ENCODE data around the gene FAM53B.
"Not testable (repeated sequence)": the region's sequence is repeated elsewhere in the genome, so short reads cannot be mapped to it uniquely, and the experiment has no call there.

Gene FAM53B

DNA sequence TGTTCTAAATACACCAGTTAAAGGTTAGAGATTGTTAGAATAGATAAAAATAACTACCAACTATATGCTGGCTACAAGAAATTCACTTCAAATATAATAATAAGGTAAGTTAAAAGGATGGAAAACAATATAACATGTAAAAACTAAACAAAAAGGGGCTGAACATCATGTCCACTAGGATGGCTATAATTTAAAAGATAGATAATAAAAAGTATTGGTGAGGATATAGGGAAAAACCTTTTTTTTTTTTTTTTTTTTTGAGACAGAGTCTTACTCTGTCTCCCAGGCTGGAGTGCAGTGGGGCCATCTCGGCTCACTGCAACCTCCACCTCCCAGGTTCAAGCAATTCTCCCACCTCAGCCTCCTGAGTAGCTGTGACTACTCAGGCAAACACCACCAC lies 38.7 kb upstream of the FAM53B start:
- DNase-seq; H3K4me1 ChIP-seq (ENCODE audit: control insufficient read depth, insufficient read depth, low read depth, low read length); H3K9ac ChIP-seq (ENCODE audit: low read length); H2BK12ac ChIP-seq (ENCODE audit: low read length in 2 of 2); H4K91ac ChIP-seq (ENCODE audit: low read length); H2BK120ac ChIP-seq (ENCODE audit: low read depth, low read length); H3K23ac ChIP-seq (ENCODE audit: low read length in 2 of 2); H2AFZ ChIP-seq (ENCODE audit: low read depth, low read length); H3K27me3 ChIP-seq (ENCODE audit: control insufficient read depth in 1 of 2, insufficient read depth in 1 of 2, low read length in 2 of 2); H3K9me3 ChIP-seq (ENCODE audit: control insufficient read depth, low read length); H3K4me2 ChIP-seq (ENCODE audit: low read length, poor library complexity, severe bottlenecking); H3K27ac ChIP-seq (ENCODE audit: low read length, poor library complexity, severe bottlenecking); H3K18ac ChIP-seq (ENCODE audit: low read depth in 1 of 2, low read length in 2 of 2); H4K8ac ChIP-seq (ENCODE audit: low read length); H3K4ac ChIP-seq (ENCODE audit: low read depth in 1 of 2, low read length in 2 of 2); H3K4me3 ChIP-seq (ENCODE audit: insufficient read depth in 1 of 2, low read depth in 1 of 2, low read length in 2 of 2); H2BK5ac ChIP-seq (ENCODE audit: low read depth, low read length, poor library complexity, severe bottlenecking); H2BK15ac ChIP-seq (ENCODE audit: low read depth, poor library complexity, severe bottlenecking); H3K14ac ChIP-seq (ENCODE audit: low read length in 2 of 2); H2AK5ac ChIP-seq (ENCODE audit: low read length, severe bottlenecking): not testable (repeated sequence)
- Histone ChIP-seq H3K79me1 (replicated peaks; ENCODE audit: low read length, poor library complexity, severe bottlenecking) (peaks cover 16% of the 10 kb centered on the region), H3K36me3 (ENCODE audit: control insufficient read depth in 1 of 2, insufficient read depth in 2 of 2, low read depth in 1 of 2, low read length in 2 of 2) (peaks cover 17 to 50% of the 10 kb centered on the region in 2 experiments)
- 100% methylated on average over 1 of the region's 1 CpG for WGBS

GRCh38 chr10:124768791-124769190 lies 24.6 kb upstream of the FAM53B start:
- WGBS, result 100% methylated on average over 1 of the region's 2 CpGs

GRCh38 chr10:124765256-124765655 lies 21.1 kb upstream of the FAM53B start:
- no peak overlapping the region for H3K4ac ChIP-seq (ENCODE audit: low read depth in 1 of 2, low read length in 2 of 2)
- H3K9me3 ChIP-seq (ENCODE audit: control insufficient read depth, low read length), result no peaks in the 10 kb centered on the region
- no peak overlapping the region for H2AK5ac ChIP-seq (ENCODE audit: low read length, severe bottlenecking)
- DNase-seq, result no peak
- no peak overlapping the region for H3K4me3 ChIP-seq (ENCODE audit: insufficient read depth in 1 of 2, low read depth in 1 of 2, low read length in 2 of 2)
- H3K36me3 ChIP-seq (ENCODE audit: control insufficient read depth in 1 of 2, insufficient read depth in 2 of 2, low read depth in 1 of 2, low read length in 2 of 2), result peaks cover 4 to 50% of the 10 kb centered on the region in 2 experiments
- peaks cover 16% of the 10 kb centered on the region for H3K79me1 ChIP-seq (replicated peaks; ENCODE audit: low read length, poor library complexity, severe bottlenecking)
- no peak overlapping the region for H2BK12ac ChIP-seq (ENCODE audit: low read length in 2 of 2)
- no peak overlapping the region for H2BK120ac ChIP-seq (ENCODE audit: low read depth, low read length)
- no peak overlapping the region for H4K91ac ChIP-seq (ENCODE audit: low read length)
- no peak overlapping the region for H2BK5ac ChIP-seq (ENCODE audit: low read depth, low read length, poor library complexity, severe bottlenecking)
- no peak overlapping the region for H3K14ac ChIP-seq (ENCODE audit: low read length in 2 of 2)
- no peaks in the 10 kb centered on the region for H3K4me1 ChIP-seq (ENCODE audit: control insufficient read depth, insufficient read depth, low read depth, low read length)
- H4K8ac ChIP-seq (ENCODE audit: low read length), result no peak overlapping the region
- no peak overlapping the region for H3K27ac ChIP-seq (ENCODE audit: low read length, poor library complexity, severe bottlenecking)
- no peak overlapping the region for H3K23ac ChIP-seq (ENCODE audit: low read length in 2 of 2)
- 93% methylated on average over 2 of the region's 2 CpGs for WGBS
- H3K4me2 ChIP-seq (ENCODE audit: low read length, poor library complexity, severe bottlenecking), result no peak overlapping the region
- H3K9ac ChIP-seq (ENCODE audit: low read length), result no peak overlapping the region
- no peak overlapping the region for H2AFZ ChIP-seq (ENCODE audit: low read depth, low read length)
- no peaks in the 10 kb centered on the region for H3K27me3 ChIP-seq (ENCODE audit: control insufficient read depth in 1 of 2, insufficient read depth in 1 of 2, low read length in 2 of 2)
- H2BK15ac ChIP-seq (ENCODE audit: low read depth, poor library complexity, severe bottlenecking), result no peak overlapping the region
- no peak overlapping the region for H3K18ac ChIP-seq (ENCODE audit: low read depth in 1 of 2, low read length in 2 of 2)

More at GRCh38 chr10:124768791-124769190, 24.6 kb upstream of the FAM53B start:
- no peak overlapping the region for H2AK5ac ChIP-seq (ENCODE audit: low read length, severe bottlenecking)
- no peak overlapping the region for H2AFZ ChIP-seq (ENCODE audit: low read depth, low read length)
- H3K4me3 ChIP-seq (ENCODE audit: insufficient read depth in 1 of 2, low read depth in 1 of 2, low read length in 2 of 2), result no peak overlapping the region
- H3K14ac ChIP-seq (ENCODE audit: low read length in 2 of 2), result no peak overlapping the region
- H3K18ac ChIP-seq (ENCODE audit: low read depth in 1 of 2, low read length in 2 of 2), result no peak overlapping the region
- H3K9ac ChIP-seq (ENCODE audit: low read length), result no peak overlapping the region
- no peak overlapping the region for H2BK15ac ChIP-seq (ENCODE audit: low read depth, poor library complexity, severe bottlenecking)
- no peak overlapping the region for H2BK12ac ChIP-seq (ENCODE audit: low read length in 2 of 2)
- no peak overlapping the region for H4K91ac ChIP-seq (ENCODE audit: low read length)
- no peak overlapping the region for H3K27ac ChIP-seq (ENCODE audit: low read length, poor library complexity, severe bottlenecking)
- no peaks in the 10 kb centered on the region for H3K4me1 ChIP-seq (ENCODE audit: control insufficient read depth, insufficient read depth, low read depth, low read length)
- DNase-seq, result no peak
- peaks cover 21% of the 10 kb centered on the region for H3K79me1 ChIP-seq (replicated peaks; ENCODE audit: low read length, poor library complexity, severe bottlenecking)
- H2BK120ac ChIP-seq (ENCODE audit: low read depth, low read length), result no peak overlapping the region
- H4K8ac ChIP-seq (ENCODE audit: low read length), result no peak overlapping the region
- H3K9me3 ChIP-seq (ENCODE audit: control insufficient read depth, low read length), result peaks cover 2% of the 10 kb centered on the region
- no peaks in the 10 kb centered on the region for H3K27me3 ChIP-seq (ENCODE audit: control insufficient read depth in 1 of 2, insufficient read depth in 1 of 2, low read length in 2 of 2)
- no peak overlapping the region for H3K4me2 ChIP-seq (ENCODE audit: low read length, poor library complexity, severe bottlenecking)
- H3K36me3 ChIP-seq (ENCODE audit: control insufficient read depth in 1 of 2, insufficient read depth in 2 of 2, low read depth in 1 of 2, low read length in 2 of 2), result peaks cover 3 to 54% of the 10 kb centered on the region in 2 experiments
- H3K4ac ChIP-seq (ENCODE audit: low read depth in 1 of 2, low read length in 2 of 2), result no peak overlapping the region
- H2BK5ac ChIP-seq (ENCODE audit: low read depth, low read length, poor library complexity, severe bottlenecking), result no peak overlapping the region
- H3K23ac ChIP-seq (ENCODE audit: low read length in 2 of 2), result no peak overlapping the region

GRCh38 chr10:124763267-124763666 lies 19.1 kb upstream of the FAM53B start:
- Histone ChIP-seq H3K27me3 (ENCODE audit: control insufficient read depth in 1 of 2, insufficient read depth in 1 of 2, low read length in 2 of 2) (no peaks in the 10 kb centered on the region), H4K8ac (ENCODE audit: low read length) (no peak overlapping the region), H3K79me1 (replicated peaks; ENCODE audit: low read length, poor library complexity, severe bottlenecking) (peaks cover 11% of the 10 kb centered on the region), H3K4me2 (ENCODE audit: low read length, poor library complexity, severe bottlenecking) (no peak overlapping the region), H3K9ac (ENCODE audit: low read length) (no peak overlapping the region), H3K18ac (ENCODE audit: low read depth in 1 of 2, low read length in 2 of 2) (no peak overlapping the region), H3K4ac (ENCODE audit: low read depth in 1 of 2, low read length in 2 of 2) (no peak overlapping the region), H3K23ac (ENCODE audit: low read length in 2 of 2) (no peak overlapping the region), H2BK12ac (ENCODE audit: low read length in 2 of 2) (no peak overlapping the region), H3K36me3 (ENCODE audit: control insufficient read depth in 1 of 2, insufficient read depth in 2 of 2, low read depth in 1 of 2, low read length in 2 of 2) (peaks cover 4 to 62% of the 10 kb centered on the region in 2 experiments), H4K91ac (ENCODE audit: low read length) (no peak overlapping the region), H3K14ac (ENCODE audit: low read length in 2 of 2) (no peak overlapping the region), H2BK5ac (ENCODE audit: low read depth, low read length, poor library complexity, severe bottlenecking) (no peak overlapping the region), H2BK15ac (ENCODE audit: low read depth, poor library complexity, severe bottlenecking) (no peak overlapping the region), H3K27ac (ENCODE audit: low read length, poor library complexity, severe bottlenecking) (no peak overlapping the region), H2BK120ac (ENCODE audit: low read depth, low read length) (no peak overlapping the region), H2AFZ (ENCODE audit: low read depth, low read length) (no peak overlapping the region), H3K4me3 (ENCODE audit: insufficient read depth in 1 of 2, low read depth in 1 of 2, low read length in 2 of 2) (no peak overlapping the region), H3K9me3 (ENCODE audit: control insufficient read depth, low read length) (no peaks in the 10 kb centered on the region), H3K4me1 (ENCODE audit: control insufficient read depth, insufficient read depth, low read depth, low read length) (no peaks in the 10 kb centered on the region), H2AK5ac (ENCODE audit: low read length, severe bottlenecking) (no peak overlapping the region)
- no peak for DNase-seq
- WGBS, result no CpG with 5 or more reads among the region's 1 CpG
